GM15510 (cell line): ENCODE results near the gene FAM53B.

Experiments used
- POLR2A ChIP-seq: IDR thresholded peaks from 3 replicates; pipeline ENCODE4 v1.6.1; 2011; ENCODE audit warnings: borderline replicate concordance; ENCODE audit not compliant: insufficient read length; ENCODE audit errors: extremely low read depth

The FAM53B gene

GRCh38 chr10:124653311-124653710, 90.9 kb downstream of the FAM53B start:
- no peak for TF ChIP-seq POLR2A

GRCh38 chr10:124652701-124653100, 91.5 kb downstream of the FAM53B start:
- TF ChIP-seq POLR2A = no peak

DNA sequence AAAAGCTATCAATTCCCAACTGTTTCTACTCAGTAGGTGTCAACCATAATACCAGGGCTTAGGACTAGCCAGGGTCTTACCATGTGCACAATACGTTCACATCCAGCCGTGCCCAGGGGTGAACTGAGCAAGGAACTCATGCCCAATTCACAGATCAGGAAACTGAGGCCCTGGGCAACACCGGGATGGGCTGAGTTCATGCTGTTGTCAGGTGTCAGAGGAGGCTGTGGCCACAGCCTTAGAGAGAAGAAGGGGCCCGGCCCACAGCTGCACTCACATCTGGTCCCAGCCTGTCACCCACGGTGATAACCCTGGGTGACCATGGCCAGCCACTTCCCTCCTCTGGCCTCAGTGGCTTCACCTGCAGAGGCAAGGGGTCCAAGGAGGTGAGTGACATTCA, 92.0 kb downstream of the FAM53B start:
- no peak for TF ChIP-seq POLR2A

DNA sequence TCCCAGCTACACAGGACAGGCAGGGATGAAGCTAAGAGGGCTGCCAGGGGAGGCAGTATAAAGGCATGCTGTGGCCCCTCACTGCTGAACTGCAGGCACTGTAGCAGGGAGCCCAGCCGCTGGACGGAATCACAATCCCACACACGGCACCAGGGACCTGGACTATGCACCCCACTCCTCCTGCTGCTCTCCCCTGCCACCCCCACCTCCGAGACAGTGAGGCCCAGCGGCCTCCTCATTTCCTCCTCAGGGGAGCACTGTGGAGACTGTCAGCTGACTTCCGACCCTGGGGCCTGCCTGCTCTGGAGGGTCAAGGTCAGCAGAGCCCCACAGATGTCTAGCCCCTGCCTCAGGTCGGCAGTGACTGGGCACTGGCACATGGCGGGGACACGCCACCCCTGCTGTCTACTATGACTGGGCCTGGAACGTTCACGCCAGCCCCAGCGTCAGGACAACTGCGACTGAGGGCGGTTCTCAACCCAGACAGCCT, 92.7 kb downstream of the FAM53B start:
- TF ChIP-seq POLR2A = no peak

- no peak for TF ChIP-seq POLR2A
Observed at GRCh38 chr10:124650820-124651401, 93.3 kb downstream of the FAM53B start.

GRCh38 chr10:124650263-124650662, 93.9 kb downstream of the FAM53B start:
- TF ChIP-seq POLR2A = no peak

DNA sequence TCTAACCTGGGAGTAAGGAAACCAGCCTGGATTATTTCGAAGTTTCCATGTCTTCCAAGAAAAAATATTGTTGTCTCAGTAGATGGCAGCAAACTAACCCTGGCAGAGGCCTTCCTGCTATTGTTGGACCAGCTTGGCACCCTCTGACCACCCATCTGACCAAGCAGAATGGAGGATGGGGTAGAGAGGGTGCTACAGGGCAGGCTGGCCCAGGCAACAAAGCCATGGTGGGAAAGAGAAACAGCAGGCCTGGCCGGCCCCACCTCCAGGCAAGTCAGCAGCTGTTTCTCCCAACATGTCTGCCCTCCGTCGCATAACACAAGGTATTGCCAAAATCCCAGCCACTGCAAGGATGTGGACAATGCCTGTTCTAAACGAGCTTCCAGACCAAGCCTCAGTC, 95.0 kb downstream of the FAM53B start:
- no peak for TF ChIP-seq POLR2A

- TF ChIP-seq POLR2A = no peak
Observed at GRCh38 chr10:124648738-124649137, 95.4 kb downstream of the FAM53B start.

DNA sequence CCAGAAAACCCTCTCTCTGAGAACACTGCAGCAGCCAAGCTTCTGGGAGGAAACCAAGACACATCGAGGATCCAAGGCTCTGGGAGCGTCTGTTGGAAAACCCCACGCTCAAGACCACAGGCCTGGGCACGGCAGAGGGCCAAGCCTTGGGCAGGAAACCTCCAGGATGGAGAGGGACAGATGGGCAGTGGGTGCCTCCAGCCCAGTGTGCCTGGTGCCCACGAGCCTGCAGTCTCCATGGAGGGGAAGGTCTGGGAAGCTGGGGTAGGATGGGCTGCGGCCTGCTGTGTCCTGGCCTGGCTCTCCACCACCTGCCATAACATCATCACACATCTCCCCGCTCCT, 96.1 kb downstream of the FAM53B start:
- TF ChIP-seq POLR2A = no peak

DNA sequence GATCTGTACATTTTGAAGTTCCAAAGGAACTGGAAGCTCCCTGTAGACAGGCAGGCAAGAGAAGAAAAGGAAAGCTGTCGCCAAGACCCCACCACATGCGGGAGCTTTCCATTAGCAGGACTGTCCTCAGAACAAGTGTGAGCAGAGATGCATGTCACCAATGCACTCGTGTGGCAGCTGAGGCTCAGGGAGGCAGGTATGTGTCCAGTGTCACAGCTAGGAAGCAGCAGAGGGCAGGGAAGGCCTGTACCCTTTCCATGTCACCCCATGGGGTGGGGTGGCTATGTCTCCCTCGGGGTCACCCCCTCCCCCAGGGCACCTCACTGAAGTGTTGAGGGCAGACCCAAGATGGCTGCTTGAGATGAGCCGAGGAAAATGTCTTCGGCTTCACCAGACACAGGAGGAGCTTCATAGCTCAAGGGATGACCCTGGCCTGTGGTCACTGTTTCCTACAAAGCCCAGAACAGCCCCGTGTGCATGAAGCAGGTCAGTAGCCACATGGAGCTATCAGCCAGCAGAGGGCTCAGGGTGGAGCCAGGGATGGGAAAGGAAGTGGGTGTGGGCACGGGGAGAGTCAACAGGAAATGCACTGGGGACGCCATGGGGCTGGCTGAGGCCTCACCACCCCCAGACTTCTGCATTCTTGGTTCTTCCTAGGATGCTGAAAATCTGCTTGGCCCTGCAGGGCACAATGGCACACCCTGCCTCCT, 96.6 kb downstream of the FAM53B start:
- no peak for TF ChIP-seq POLR2A

DNA sequence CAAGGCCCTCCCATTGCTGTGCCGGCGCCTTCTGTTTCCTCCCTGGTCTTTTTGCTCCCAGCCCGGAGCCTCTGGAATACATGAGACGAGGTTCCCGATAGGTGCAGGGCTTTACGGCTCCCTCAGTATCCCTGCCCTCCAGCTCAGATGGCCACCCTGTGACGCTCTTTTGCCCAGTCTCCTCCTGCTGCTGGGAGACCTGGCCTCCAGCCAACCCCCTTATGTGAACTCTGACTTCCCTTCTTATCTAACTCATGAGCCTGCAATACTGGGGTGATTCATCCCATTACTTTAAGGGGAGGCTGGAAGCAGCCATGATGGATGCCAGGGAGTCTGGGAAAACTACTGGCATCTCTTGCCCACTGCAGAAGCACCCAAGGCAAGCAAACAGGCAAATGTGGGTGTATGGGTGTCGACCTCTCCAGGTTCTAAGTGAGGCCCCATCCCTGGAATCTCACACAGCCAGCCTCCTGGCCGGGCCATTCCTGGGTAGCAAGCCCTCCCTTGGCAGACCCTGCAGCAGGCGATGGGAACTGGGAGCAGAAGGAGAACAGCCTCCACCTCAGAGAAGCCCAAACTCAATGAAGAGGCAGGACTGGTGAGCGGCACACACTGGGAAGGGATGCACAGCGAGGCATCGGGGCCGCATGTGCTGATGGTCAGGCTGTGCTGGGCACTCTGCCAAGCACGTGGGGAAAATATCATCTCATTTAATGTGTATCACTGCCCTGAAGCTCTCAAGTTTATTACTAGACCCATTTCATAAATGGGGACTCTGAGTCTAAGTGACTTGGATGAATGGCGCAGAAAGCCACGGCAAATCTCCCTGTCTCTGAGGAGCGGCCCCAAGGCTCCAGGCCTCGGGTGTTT, 97.5 kb downstream of the FAM53B start:
- TF ChIP-seq POLR2A = no peak

- TF ChIP-seq POLR2A = no peak
Observed at GRCh38 chr10:124645467-124646095, 98.6 kb downstream of the FAM53B start.

GRCh38 chr10:124644771-124645415, 99.3 kb downstream of the FAM53B start:
- TF ChIP-seq POLR2A = no peak

- TF ChIP-seq POLR2A = no peak
Observed at GRCh38 chr10:124644236-124644635, 99.9 kb downstream of the FAM53B start.
